GM19395 (cell line): ENCODE measurements around the gene ADGRE1.

Experiments
- ATAC-seq: cut with Tn5 transposase; IDR thresholded peaks from one replicate; pipeline ENCODE4 v1.9.1; 2021; ENCODE audit warnings: mild to moderate bottlenecking, moderate library complexity; ENCODE audit not compliant: unreplicated experiment

Gene ADGRE1

GRCh38 chr19:6947745-6948144 lies 60.4 kb downstream of the ADGRE1 start:
- peak; percentile 67 for ATAC-seq

- no peak for ATAC-seq
Observed at GRCh38 chr19:6948884-6949283, 61.5 kb downstream of the ADGRE1 start.

- ATAC-seq, result no peak
Observed at GRCh38 chr19:6952956-6953355, 65.6 kb downstream of the ADGRE1 start.

GRCh38 chr19:6955082-6955481 lies 67.7 kb downstream of the ADGRE1 start:
- ATAC-seq, result no peak

- no peak for ATAC-seq
Observed at GRCh38 chr19:6956573-6956972, 69.2 kb downstream of the ADGRE1 start.

GRCh38 chr19:6958791-6959190 lies 71.4 kb downstream of the ADGRE1 start:
- ATAC-seq, result no peak

GRCh38 chr19:6963244-6963852 lies 76.0 kb downstream of the ADGRE1 start:
- no peak for ATAC-seq

GRCh38 chr19:6963937-6964336 lies 76.6 kb downstream of the ADGRE1 start:
- ATAC-seq, result no peak

- ATAC-seq, result no peak
Observed at GRCh38 chr19:6967967-6968366, 80.6 kb downstream of the ADGRE1 start.

GRCh38 chr19:6969490-6969889 lies 82.1 kb downstream of the ADGRE1 start:
- ATAC-seq, result no peak

GRCh38 chr19:6970021-6970420 lies 82.6 kb downstream of the ADGRE1 start:
- ATAC-seq, result no peak

- ATAC-seq, result no peak
Observed at GRCh38 chr19:6970443-6970842, 83.1 kb downstream of the ADGRE1 start.

GRCh38 chr19:6971366-6971765 lies 84.0 kb downstream of the ADGRE1 start:
- ATAC-seq, result no peak

GRCh38 chr19:6976197-6976596 lies 88.8 kb downstream of the ADGRE1 start:
- ATAC-seq, result no peak

GRCh38 chr19:6979399-6979798 lies 92.0 kb downstream of the ADGRE1 start:
- ATAC-seq, result no peak

GRCh38 chr19:6983448-6983847 lies 96.1 kb downstream of the ADGRE1 start:
- ATAC-seq, result no peak

GRCh38 chr19:6987850-6988249 lies 100.5 kb downstream of the ADGRE1 start:
- ATAC-seq, result no peak

- ATAC-seq, result no peak
Observed at GRCh38 chr19:6988257-6988656, 100.9 kb downstream of the ADGRE1 start.
